Neural cell (in vitro differentiated cells): Measurements from ENCODE around the gene LAMC2.

Source experiments
- EP300 ChIP-seq: fragments of 450-650 bp; conservative IDR thresholded peaks from 2 replicates; pipeline ENCODE4 v1.6.1; 2014; ENCODE audit warnings: antibody characterized with exemption, mild to moderate bottlenecking, moderate library complexity; ENCODE audit not compliant: poor library complexity, severe bottlenecking
- EZH2 ChIP-seq: fragments of 200-600, 300-800 bp; shearing (Covaris generic), sonication (generic); IDR thresholded peaks from 2 replicates; pipeline ENCODE4 v1.6.1; 2014; ENCODE audit warnings: antibody characterized with exemption, low read length, borderline replicate concordance, mild to moderate bottlenecking; ENCODE audit not compliant: insufficient read depth, poor library complexity, severe bottlenecking
- POLR2AphosphoS5 ChIP-seq: IDR thresholded peaks from 2 replicates; pipeline ENCODE4 v1.6.1; 2012
- RAD21 ChIP-seq: fragments of 450-650 bp; conservative IDR thresholded peaks from 2 replicates; pipeline ENCODE4 v1.6.1; 2014; ENCODE audit warnings: antibody characterized with exemption, mild to moderate bottlenecking, moderate library complexity
- SMC3 ChIP-seq: fragments of 450-650 bp; conservative IDR thresholded peaks from 2 replicates; pipeline ENCODE4 v1.6.1; 2014; ENCODE audit warnings: antibody characterized with exemption, mild to moderate bottlenecking, moderate library complexity; ENCODE audit not compliant: poor library complexity
- TAF1 ChIP-seq: IDR thresholded peaks from 2 replicates; pipeline ENCODE4 v1.6.1; 2012; ENCODE audit warnings: low read depth
- TF ChIP-seq, protein P1 (sequence below): fragments of 450-650 bp; IDR thresholded peaks from 2 replicates; pipeline ENCODE4 v1.5.1; 2014; ENCODE audit warnings: antibody characterized with exemption, mild to moderate bottlenecking, moderate library complexity; ENCODE audit not compliant: poor library complexity, severe bottlenecking
- TF ChIP-seq, protein P2 (sequence below): IDR thresholded peaks from 2 replicates; pipeline ENCODE4 v1.6.1; 2012; ENCODE audit warnings: borderline replicate concordance

DNA sequence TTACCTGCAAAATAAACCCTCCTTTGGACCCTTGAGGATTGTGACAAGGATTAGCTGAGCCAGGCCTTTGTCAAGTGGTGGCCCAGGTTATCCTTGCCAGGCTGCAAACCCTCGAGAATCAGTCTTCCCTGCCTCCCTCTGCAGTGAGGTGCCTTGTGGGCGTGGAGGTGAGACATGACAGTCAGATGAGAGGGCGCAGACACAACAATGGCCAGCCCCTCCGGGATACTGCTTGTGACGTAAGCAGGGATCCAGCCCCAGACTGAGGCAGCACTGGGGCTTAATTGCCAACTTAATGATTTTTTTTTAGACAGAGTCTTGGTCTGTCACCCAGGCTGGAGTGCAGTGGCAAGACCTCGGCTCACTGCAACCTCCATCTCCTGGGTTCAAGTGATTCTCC is 104.6 kb downstream of the LAMC2 start:
- TF ChIP-seq, protein P1, sequence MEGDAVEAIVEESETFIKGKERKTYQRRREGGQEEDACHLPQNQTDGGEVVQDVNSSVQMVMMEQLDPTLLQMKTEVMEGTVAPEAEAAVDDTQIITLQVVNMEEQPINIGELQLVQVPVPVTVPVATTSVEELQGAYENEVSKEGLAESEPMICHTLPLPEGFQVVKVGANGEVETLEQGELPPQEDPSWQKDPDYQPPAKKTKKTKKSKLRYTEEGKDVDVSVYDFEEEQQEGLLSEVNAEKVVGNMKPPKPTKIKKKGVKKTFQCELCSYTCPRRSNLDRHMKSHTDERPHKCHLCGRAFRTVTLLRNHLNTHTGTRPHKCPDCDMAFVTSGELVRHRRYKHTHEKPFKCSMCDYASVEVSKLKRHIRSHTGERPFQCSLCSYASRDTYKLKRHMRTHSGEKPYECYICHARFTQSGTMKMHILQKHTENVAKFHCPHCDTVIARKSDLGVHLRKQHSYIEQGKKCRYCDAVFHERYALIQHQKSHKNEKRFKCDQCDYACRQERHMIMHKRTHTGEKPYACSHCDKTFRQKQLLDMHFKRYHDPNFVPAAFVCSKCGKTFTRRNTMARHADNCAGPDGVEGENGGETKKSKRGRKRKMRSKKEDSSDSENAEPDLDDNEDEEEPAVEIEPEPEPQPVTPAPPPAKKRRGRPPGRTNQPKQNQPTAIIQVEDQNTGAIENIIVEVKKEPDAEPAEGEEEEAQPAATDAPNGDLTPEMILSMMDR = no peak
- TF ChIP-seq TAF1 = no peak
- no peak for TF ChIP-seq EP300
- no peak for TF ChIP-seq POLR2AphosphoS5
- TF ChIP-seq EZH2 = no peak
- no peak for TF ChIP-seq RAD21
- TF ChIP-seq, protein P2, sequence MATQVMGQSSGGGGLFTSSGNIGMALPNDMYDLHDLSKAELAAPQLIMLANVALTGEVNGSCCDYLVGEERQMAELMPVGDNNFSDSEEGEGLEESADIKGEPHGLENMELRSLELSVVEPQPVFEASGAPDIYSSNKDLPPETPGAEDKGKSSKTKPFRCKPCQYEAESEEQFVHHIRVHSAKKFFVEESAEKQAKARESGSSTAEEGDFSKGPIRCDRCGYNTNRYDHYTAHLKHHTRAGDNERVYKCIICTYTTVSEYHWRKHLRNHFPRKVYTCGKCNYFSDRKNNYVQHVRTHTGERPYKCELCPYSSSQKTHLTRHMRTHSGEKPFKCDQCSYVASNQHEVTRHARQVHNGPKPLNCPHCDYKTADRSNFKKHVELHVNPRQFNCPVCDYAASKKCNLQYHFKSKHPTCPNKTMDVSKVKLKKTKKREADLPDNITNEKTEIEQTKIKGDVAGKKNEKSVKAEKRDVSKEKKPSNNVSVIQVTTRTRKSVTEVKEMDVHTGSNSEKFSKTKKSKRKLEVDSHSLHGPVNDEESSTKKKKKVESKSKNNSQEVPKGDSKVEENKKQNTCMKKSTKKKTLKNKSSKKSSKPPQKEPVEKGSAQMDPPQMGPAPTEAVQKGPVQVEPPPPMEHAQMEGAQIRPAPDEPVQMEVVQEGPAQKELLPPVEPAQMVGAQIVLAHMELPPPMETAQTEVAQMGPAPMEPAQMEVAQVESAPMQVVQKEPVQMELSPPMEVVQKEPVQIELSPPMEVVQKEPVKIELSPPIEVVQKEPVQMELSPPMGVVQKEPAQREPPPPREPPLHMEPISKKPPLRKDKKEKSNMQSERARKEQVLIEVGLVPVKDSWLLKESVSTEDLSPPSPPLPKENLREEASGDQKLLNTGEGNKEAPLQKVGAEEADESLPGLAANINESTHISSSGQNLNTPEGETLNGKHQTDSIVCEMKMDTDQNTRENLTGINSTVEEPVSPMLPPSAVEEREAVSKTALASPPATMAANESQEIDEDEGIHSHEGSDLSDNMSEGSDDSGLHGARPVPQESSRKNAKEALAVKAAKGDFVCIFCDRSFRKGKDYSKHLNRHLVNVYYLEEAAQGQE = no peak
- TF ChIP-seq SMC3 = no peak
